ENCODE results near the gene LACC1.

Gene LACC1

DNA sequence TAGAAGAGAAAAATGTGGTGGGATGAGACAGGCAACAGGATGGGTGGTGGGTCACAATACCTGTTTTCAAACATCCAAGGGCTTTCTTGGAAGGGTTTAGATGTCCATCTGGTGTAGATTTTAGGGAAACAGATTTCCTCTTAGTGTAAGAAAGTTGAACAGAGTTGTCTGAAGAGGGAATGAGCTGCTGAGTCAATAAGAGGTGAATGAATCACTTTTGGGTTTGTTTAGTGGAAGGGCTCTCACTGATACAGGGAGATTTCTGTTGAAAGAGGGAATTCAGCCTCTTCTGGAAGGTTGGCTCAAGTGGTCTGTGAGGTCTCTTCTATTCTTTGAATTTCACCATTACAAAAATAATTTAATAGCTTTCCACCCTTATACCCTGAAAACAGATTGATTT, 54.6 kb downstream of the LACC1 start:
- Histone ChIP-seq H3K14ac (ENCODE audit: low read length) (no peak overlapping the region), H2AK5ac (ENCODE audit: low read length) (no peak overlapping the region), H4K91ac (ENCODE audit: low read depth, low read length) (no peak overlapping the region), H3K9me3 (ENCODE audit: insufficient read depth, low read depth, low read length) (no peaks in the 10 kb centered on the region), H3K36me3 (ENCODE audit: control insufficient read depth in 1 of 2, insufficient read depth in 2 of 2, low read length in 2 of 2) (no peaks in the 10 kb centered on the region), H3K4ac (ENCODE audit: low read depth, low read length) (no peak overlapping the region), H2BK12ac (ENCODE audit: low read length) (no peak overlapping the region), H3K4me2 (ENCODE audit: low read length) (no peak overlapping the region), H2BK120ac (ENCODE audit: insufficient read depth, low read length, poor library complexity) (no peak overlapping the region), H3K23ac (ENCODE audit: low read length) (no peak overlapping the region), H3K4me1 (ENCODE audit: control insufficient read depth in 1 of 2, insufficient read depth in 2 of 2, low read length in 2 of 2) (no peaks in the 10 kb centered on the region), H3K4me3 (ENCODE audit: low read depth, low read length) (no peak overlapping the region), H2AFZ (ENCODE audit: insufficient read depth, low read length, poor library complexity) (no peak overlapping the region), H3K27ac (ENCODE audit: low read depth, low read length) (no peak overlapping the region), H4K8ac (ENCODE audit: low read depth, low read length) (no peak overlapping the region), H2BK5ac (ENCODE audit: low read depth, low read length, poor library complexity) (no peak overlapping the region), H3K27me3 (ENCODE audit: insufficient read depth, low read length) (no peaks in the 10 kb centered on the region), H3K9ac (ENCODE audit: low read length) (no peak overlapping the region), H3K79me1 (ENCODE audit: low read length) (no peaks in the 10 kb centered on the region), H4K12ac (ENCODE audit: low read depth, low read length) (no peak overlapping the region), H3K18ac (ENCODE audit: low read length) (no peak overlapping the region), H3K79me2 (ENCODE audit: control insufficient read depth, insufficient read depth, low read length, poor library complexity) (no peaks in the 10 kb centered on the region)
- no peak for DNase-seq

DNA sequence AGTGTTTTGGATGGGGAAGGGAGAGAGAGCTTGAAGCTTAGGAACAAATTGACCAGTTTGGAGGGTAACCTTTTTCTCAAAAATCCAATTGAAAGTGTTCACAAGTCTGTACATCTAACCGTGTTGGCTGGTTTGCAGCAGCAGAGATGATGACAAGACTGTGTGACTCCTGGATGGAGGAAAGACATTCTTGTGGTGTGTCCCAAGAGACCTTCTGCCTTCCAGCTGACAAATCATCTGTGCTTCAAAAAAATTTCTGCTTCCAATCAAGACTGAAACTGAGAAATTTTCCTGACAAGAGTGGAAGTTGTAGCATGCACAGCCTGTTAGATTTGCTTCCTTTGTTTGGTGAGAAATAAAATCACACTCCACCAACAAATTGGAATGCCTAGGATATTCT, 56.2 kb downstream of the LACC1 start:
- H2BK120ac ChIP-seq (ENCODE audit: insufficient read depth, low read length, poor library complexity), result no peak overlapping the region
- H2AFZ ChIP-seq (ENCODE audit: insufficient read depth, low read length, poor library complexity), result no peak overlapping the region
- H3K4me1 ChIP-seq (ENCODE audit: control insufficient read depth in 1 of 2, insufficient read depth in 2 of 2, low read length in 2 of 2), result no peaks in the 10 kb centered on the region
- no peak overlapping the region for H3K4me3 ChIP-seq (ENCODE audit: low read depth, low read length)
- H3K79me1 ChIP-seq (ENCODE audit: low read length), result no peaks in the 10 kb centered on the region
- no peak overlapping the region for H3K9ac ChIP-seq (ENCODE audit: low read length)
- DNase-seq, result no peak
- no peaks in the 10 kb centered on the region for H3K9me3 ChIP-seq (ENCODE audit: insufficient read depth, low read depth, low read length)
- H3K23ac ChIP-seq (ENCODE audit: low read length), result no peak overlapping the region
- no peak overlapping the region for H3K14ac ChIP-seq (ENCODE audit: low read length)
- H3K18ac ChIP-seq (ENCODE audit: low read length), result no peak overlapping the region
- H3K79me2 ChIP-seq (ENCODE audit: control insufficient read depth, insufficient read depth, low read length, poor library complexity), result no peaks in the 10 kb centered on the region
- no peak overlapping the region for H3K27ac ChIP-seq (ENCODE audit: low read depth, low read length)
- no peak overlapping the region for H4K91ac ChIP-seq (ENCODE audit: low read depth, low read length)
- H3K36me3 ChIP-seq (ENCODE audit: control insufficient read depth in 1 of 2, insufficient read depth in 2 of 2, low read length in 2 of 2), result no peaks in the 10 kb centered on the region
- no peak overlapping the region for H3K4ac ChIP-seq (ENCODE audit: low read depth, low read length)
- H3K4me2 ChIP-seq (ENCODE audit: low read length), result no peak overlapping the region
- no peak overlapping the region for H2AK5ac ChIP-seq (ENCODE audit: low read length)
- WGBS (ENCODE audit: extremely low coverage, insufficient coverage, insufficient read length), result no CpG with 5 or more reads among the region's 1 CpG
- H3K27me3 ChIP-seq (ENCODE audit: insufficient read depth, low read length), result no peaks in the 10 kb centered on the region
- H2BK5ac ChIP-seq (ENCODE audit: low read depth, low read length, poor library complexity), result no peak overlapping the region
- no peak overlapping the region for H4K8ac ChIP-seq (ENCODE audit: low read depth, low read length)
- no peak overlapping the region for H2BK12ac ChIP-seq (ENCODE audit: low read length)
- no peak overlapping the region for H4K12ac ChIP-seq (ENCODE audit: low read depth, low read length)

DNA sequence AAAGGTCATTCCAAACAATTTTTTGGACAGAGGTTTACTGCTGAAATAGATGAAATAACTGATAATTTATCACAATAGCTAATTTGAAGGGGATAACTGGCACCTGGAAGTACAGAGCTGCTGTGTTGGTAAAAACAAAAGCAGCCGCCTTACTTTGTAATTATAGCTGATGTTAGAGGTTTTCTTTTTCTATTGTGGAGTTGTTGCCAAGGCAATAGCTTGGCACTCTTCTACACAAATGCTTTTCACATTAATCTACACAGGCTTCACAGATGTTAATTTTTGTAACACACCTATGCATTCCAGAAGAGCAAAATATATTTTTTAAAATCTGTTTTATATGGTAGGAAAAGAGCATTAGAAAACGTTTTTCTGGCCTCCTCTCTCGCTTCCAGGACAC, 56.9 kb downstream of the LACC1 start:
- no peak overlapping the region for H2BK12ac ChIP-seq (ENCODE audit: low read length)
- H3K14ac ChIP-seq (ENCODE audit: low read length), result no peak overlapping the region
- H3K18ac ChIP-seq (ENCODE audit: low read length), result no peak overlapping the region
- no peaks in the 10 kb centered on the region for H3K9me3 ChIP-seq (ENCODE audit: insufficient read depth, low read depth, low read length)
- H3K4me3 ChIP-seq (ENCODE audit: low read depth, low read length), result no peak overlapping the region
- H2BK5ac ChIP-seq (ENCODE audit: low read depth, low read length, poor library complexity), result no peak overlapping the region
- H3K79me2 ChIP-seq (ENCODE audit: control insufficient read depth, insufficient read depth, low read length, poor library complexity), result no peaks in the 10 kb centered on the region
- H4K12ac ChIP-seq (ENCODE audit: low read depth, low read length), result no peak overlapping the region
- no peaks in the 10 kb centered on the region for H3K36me3 ChIP-seq (ENCODE audit: control insufficient read depth in 1 of 2, insufficient read depth in 2 of 2, low read length in 2 of 2)
- H3K4ac ChIP-seq (ENCODE audit: low read depth, low read length), result no peak overlapping the region
- no peaks in the 10 kb centered on the region for H3K4me1 ChIP-seq (ENCODE audit: control insufficient read depth in 1 of 2, insufficient read depth in 2 of 2, low read length in 2 of 2)
- H3K23ac ChIP-seq (ENCODE audit: low read length), result no peak overlapping the region
- no peak overlapping the region for H4K8ac ChIP-seq (ENCODE audit: low read depth, low read length)
- no peak overlapping the region for H4K91ac ChIP-seq (ENCODE audit: low read depth, low read length)
- H2AFZ ChIP-seq (ENCODE audit: insufficient read depth, low read length, poor library complexity), result no peak overlapping the region
- DNase-seq, result no peak
- no peaks in the 10 kb centered on the region for H3K79me1 ChIP-seq (ENCODE audit: low read length)
- H3K9ac ChIP-seq (ENCODE audit: low read length), result no peak overlapping the region
- H2AK5ac ChIP-seq (ENCODE audit: low read length), result no peak overlapping the region
- H3K27me3 ChIP-seq (ENCODE audit: insufficient read depth, low read length), result no peaks in the 10 kb centered on the region
- WGBS (ENCODE audit: extremely low coverage, insufficient coverage, insufficient read length), result no CpG with 5 or more reads among the region's 3 CpGs
- H3K4me2 ChIP-seq (ENCODE audit: low read length), result no peak overlapping the region
- no peak overlapping the region for H3K27ac ChIP-seq (ENCODE audit: low read depth, low read length)
- H2BK120ac ChIP-seq (ENCODE audit: insufficient read depth, low read length, poor library complexity), result no peak overlapping the region

DNA sequence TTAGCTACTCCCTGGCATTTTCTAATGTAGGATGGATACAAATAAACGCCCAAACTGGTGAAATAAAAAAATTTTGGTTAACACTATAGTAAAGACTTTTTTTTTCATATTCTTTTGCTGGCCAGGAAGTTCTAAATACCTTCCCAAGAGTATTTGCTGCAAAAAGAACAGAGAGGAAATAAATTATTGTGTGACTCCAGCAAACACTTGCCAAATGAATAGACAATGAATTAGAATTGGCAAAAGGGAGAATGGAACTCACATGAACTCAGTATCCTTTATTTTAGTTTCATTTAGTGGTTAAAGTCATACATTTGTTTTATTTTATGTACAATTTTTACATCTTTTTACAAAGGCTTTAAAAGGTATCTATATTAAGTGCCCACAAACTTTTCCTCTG, 58.1 kb downstream of the LACC1 start:
- H4K8ac ChIP-seq (ENCODE audit: low read depth, low read length), result no peak overlapping the region
- no CpG with 5 or more reads among the region's 1 CpG for WGBS (ENCODE audit: extremely low coverage, insufficient coverage, insufficient read length)
- H3K23ac ChIP-seq (ENCODE audit: low read length), result no peak overlapping the region
- H3K27ac ChIP-seq (ENCODE audit: low read depth, low read length), result no peak overlapping the region
- DNase-seq, result no peak
- H3K14ac ChIP-seq (ENCODE audit: low read length), result no peak overlapping the region
- H3K27me3 ChIP-seq (ENCODE audit: insufficient read depth, low read length), result no peaks in the 10 kb centered on the region
- H4K91ac ChIP-seq (ENCODE audit: low read depth, low read length), result no peak overlapping the region
- no peak overlapping the region for H3K4me3 ChIP-seq (ENCODE audit: low read depth, low read length)
- H2BK5ac ChIP-seq (ENCODE audit: low read depth, low read length, poor library complexity), result no peak overlapping the region
- H3K79me2 ChIP-seq (ENCODE audit: control insufficient read depth, insufficient read depth, low read length, poor library complexity), result no peaks in the 10 kb centered on the region
- no peak overlapping the region for H3K9ac ChIP-seq (ENCODE audit: low read length)
- H3K4me2 ChIP-seq (ENCODE audit: low read length), result no peak overlapping the region
- no peak overlapping the region for H2BK120ac ChIP-seq (ENCODE audit: insufficient read depth, low read length, poor library complexity)
- H3K4ac ChIP-seq (ENCODE audit: low read depth, low read length), result no peak overlapping the region
- no peaks in the 10 kb centered on the region for H3K4me1 ChIP-seq (ENCODE audit: control insufficient read depth in 1 of 2, insufficient read depth in 2 of 2, low read length in 2 of 2)
- H2AFZ ChIP-seq (ENCODE audit: insufficient read depth, low read length, poor library complexity), result no peak overlapping the region
- H4K12ac ChIP-seq (ENCODE audit: low read depth, low read length), result no peak overlapping the region
- no peak overlapping the region for H2BK12ac ChIP-seq (ENCODE audit: low read length)
- no peaks in the 10 kb centered on the region for H3K36me3 ChIP-seq (ENCODE audit: control insufficient read depth in 1 of 2, insufficient read depth in 2 of 2, low read length in 2 of 2)
- no peaks in the 10 kb centered on the region for H3K79me1 ChIP-seq (ENCODE audit: low read length)
- H2AK5ac ChIP-seq (ENCODE audit: low read length), result no peak overlapping the region
- H3K9me3 ChIP-seq (ENCODE audit: insufficient read depth, low read depth, low read length), result no peaks in the 10 kb centered on the region
- no peak overlapping the region for H3K18ac ChIP-seq (ENCODE audit: low read length)

DNA sequence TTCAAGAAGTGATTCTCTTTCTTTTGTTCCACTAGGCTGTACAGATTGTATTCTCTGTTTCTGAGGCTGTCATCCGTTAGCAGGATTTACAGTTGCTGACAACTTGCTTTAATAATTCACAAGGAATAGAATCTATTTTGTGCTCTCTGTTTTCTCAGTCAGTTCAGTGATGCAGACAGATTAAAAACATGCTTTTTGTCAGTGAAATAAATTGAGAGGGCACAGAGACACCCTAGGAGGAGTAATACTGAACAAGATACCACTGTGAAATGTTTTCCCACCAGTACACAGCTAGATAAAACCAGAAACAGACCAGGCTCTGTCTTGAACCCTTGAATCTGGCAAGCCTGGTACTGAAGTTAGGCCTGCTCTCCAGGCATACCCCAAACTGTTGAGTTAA, 58.7 kb downstream of the LACC1 start:
- no peaks in the 10 kb centered on the region for H3K27me3 ChIP-seq (ENCODE audit: insufficient read depth, low read length)
- H4K91ac ChIP-seq (ENCODE audit: low read depth, low read length), result no peak overlapping the region
- H3K18ac ChIP-seq (ENCODE audit: low read length), result no peak overlapping the region
- H3K23ac ChIP-seq (ENCODE audit: low read length), result no peak overlapping the region
- no peak overlapping the region for H3K9ac ChIP-seq (ENCODE audit: low read length)
- H3K79me2 ChIP-seq (ENCODE audit: control insufficient read depth, insufficient read depth, low read length, poor library complexity), result no peaks in the 10 kb centered on the region
- no peak overlapping the region for H3K4ac ChIP-seq (ENCODE audit: low read depth, low read length)
- no peak for DNase-seq
- H3K4me1 ChIP-seq (ENCODE audit: control insufficient read depth in 1 of 2, insufficient read depth in 2 of 2, low read length in 2 of 2), result no peaks in the 10 kb centered on the region
- H3K4me3 ChIP-seq (ENCODE audit: low read depth, low read length), result no peak overlapping the region
- H2BK5ac ChIP-seq (ENCODE audit: low read depth, low read length, poor library complexity), result no peak overlapping the region
- no peak overlapping the region for H3K4me2 ChIP-seq (ENCODE audit: low read length)
- H3K36me3 ChIP-seq (ENCODE audit: control insufficient read depth in 1 of 2, insufficient read depth in 2 of 2, low read length in 2 of 2), result no peaks in the 10 kb centered on the region
- no peaks in the 10 kb centered on the region for H3K9me3 ChIP-seq (ENCODE audit: insufficient read depth, low read depth, low read length)
- H2AFZ ChIP-seq (ENCODE audit: insufficient read depth, low read length, poor library complexity), result no peak overlapping the region
- H4K12ac ChIP-seq (ENCODE audit: low read depth, low read length), result no peak overlapping the region
- WGBS (ENCODE audit: extremely low coverage, insufficient coverage, insufficient read length), result no CpG with 5 or more reads among the region's 1 CpG
- no peaks in the 10 kb centered on the region for H3K79me1 ChIP-seq (ENCODE audit: low read length)
- H4K8ac ChIP-seq (ENCODE audit: low read depth, low read length), result no peak overlapping the region
- H2BK120ac ChIP-seq (ENCODE audit: insufficient read depth, low read length, poor library complexity), result no peak overlapping the region
- H3K27ac ChIP-seq (ENCODE audit: low read depth, low read length), result no peak overlapping the region
- H2AK5ac ChIP-seq (ENCODE audit: low read length), result no peak overlapping the region
- no peak overlapping the region for H2BK12ac ChIP-seq (ENCODE audit: low read length)
- no peak overlapping the region for H3K14ac ChIP-seq (ENCODE audit: low read length)

Measured in trophoblast cell (in vitro differentiated cells and primary cell).